H1 (cell line): ENCODE results near the gene CACNA1D. TPM values are rescaled to one million over a fixed set of nuclear protein-coding genes. Genes with fewer than 3 reads are reported as not detected.

Source experiments
- CTCF ChIA-PET: fragments of 300-600 bp; sonication (Branson Sonifier 250); formaldehyde crosslinking; loops from one replicate; lab custom pipeline; 2021; ENCODE audit not compliant: partially characterized antibody; lab: Charles Lee
- POLR2A ChIA-PET: fragments of 300-600 bp; sonication (Branson Sonifier 250); formaldehyde crosslinking; loops from one replicate; lab custom pipeline; 2021; ENCODE audit warnings: inconsistent platforms; ENCODE audit not compliant: partially characterized antibody; lab: Charles Lee
- DNase-seq, 2 experiments: peaks; one replicate each; pipeline versions ENCODE4 v3.0.0 to v3.0.0-alpha.2; 2010 to 2022; ENCODE audit warnings: low spot score in 2 of 2, low read depth in 1 of 2, mixed read lengths in 1 of 2
- FAIRE-seq: peaks from 2 replicates; lab custom pipeline; 2011; peaks lifted over from hg19 to GRCh38; lab: Jason Lieb, UNC
- H2AFZ ChIP-seq: 2 replicates; pipeline ENCODE4 v1.8.1; 2012; ENCODE audit warnings: low read length, inconsistent platforms
- H2AK5ac ChIP-seq: 2 replicates; pipeline ENCODE4 v1.6.1; 2013; ENCODE audit warnings: low read depth, low read length
- H2BK120ac ChIP-seq: replicated peaks from 2 replicates; pipeline ENCODE3; 2013; ENCODE audit warnings: low read depth, low read length, inconsistent platforms
- H2BK12ac ChIP-seq: 2 replicates; pipeline ENCODE4 v1.6.1; 2013; ENCODE audit warnings: low read depth, low read length
- H2BK15ac ChIP-seq: 2 replicates; pipeline ENCODE4 v1.6.1; 2013; ENCODE audit warnings: low read length
- H2BK20ac ChIP-seq: 2 replicates; pipeline ENCODE4 v1.6.1; 2013; ENCODE audit warnings: low read length
- H2BK5ac ChIP-seq: 2 replicates; pipeline ENCODE4 v1.6.1; 2013; ENCODE audit warnings: low read depth, low read length
- H3K14ac ChIP-seq: 2 replicates; pipeline ENCODE4 v1.6.1; 2013; ENCODE audit warnings: inconsistent platforms; ENCODE audit not compliant: insufficient read length
- H3K18ac ChIP-seq: 2 replicates; pipeline ENCODE4 v1.6.1; 2013; ENCODE audit warnings: low read length; ENCODE audit errors: extremely low read depth
- H3K23ac ChIP-seq: 2 replicates; pipeline ENCODE4 v1.6.1; 2013; ENCODE audit warnings: inconsistent platforms; ENCODE audit not compliant: insufficient read length
- H3K23me2 ChIP-seq: 2 replicates; pipeline ENCODE4 v1.6.1; 2013; ENCODE audit warnings: low read depth, low read length
- H3K27ac ChIP-seq: 2 replicates; pipeline ENCODE4 v1.6.1; 2011; ENCODE audit warnings: low read depth, low read length, inconsistent platforms
- H3K27me3 ChIP-seq, 4 experiments: replicated peaks in 1 of 4; 1 replicate in 1 of 4; 2 replicates in 3 of 4; pipeline versions ENCODE4 v1.6.1 to v1.8.1; 2011 to 2013; ENCODE audit warnings: low read length in 3 of 4, mild to moderate bottlenecking in 3 of 4, inconsistent platforms in 2 of 4, mixed read lengths in 2 of 4, moderate library complexity in 1 of 4; ENCODE audit not compliant: control insufficient read depth in 3 of 4, insufficient read depth in 3 of 4; ENCODE audit errors: extremely low read depth in 1 of 4
- H3K36me3 ChIP-seq, 4 experiments: 2 replicates each; pipeline versions ENCODE4 v1.6.1 to v1.8.1; 2011 to 2013; ENCODE audit warnings: mild to moderate bottlenecking in 4 of 4, low read length in 3 of 4, moderate library complexity in 2 of 4, control low read depth in 1 of 4, inconsistent platforms in 1 of 4; ENCODE audit not compliant: insufficient read depth in 4 of 4, control insufficient read depth in 2 of 4
- H3K4ac ChIP-seq: replicated peaks from 2 replicates; pipeline ENCODE3; 2013; ENCODE audit warnings: low read length, low read depth, mixed read lengths, inconsistent platforms; ENCODE audit not compliant: insufficient read length
- H3K4me1 ChIP-seq, 4 experiments: replicated peaks in 1 of 4; 1 replicate in 1 of 4; 2 replicates in 3 of 4; pipeline versions ENCODE4 v1.6.1 to v1.8.1; 2011 to 2013; ENCODE audit warnings: low read length in 3 of 4, inconsistent platforms in 2 of 4, mixed read lengths in 1 of 4; ENCODE audit not compliant: insufficient read depth in 4 of 4, control insufficient read depth in 3 of 4
- H3K4me2 ChIP-seq, 2 experiments: 2 replicates each; pipeline versions ENCODE4 v1.6.1 to v1.8.1; 2011 to 2013; ENCODE audit warnings: low read depth in 2 of 2, low read length in 2 of 2, control low read depth in 1 of 2, inconsistent platforms in 1 of 2, mild to moderate bottlenecking in 1 of 2; ENCODE audit not compliant: insufficient read depth in 1 of 2
- H3K4me3 ChIP-seq, 4 experiments: fragments of 200-600, 300-600 bp in 1 of 4; sonication (generic), shearing (Covaris generic), sonication (Bioruptor Twin) in 1 of 4; 2 replicates each; pipeline versions ENCODE4 v1.5.1 to v1.8.1; 2011 to 2016; ENCODE audit warnings: low read length in 4 of 4, low read depth in 3 of 4, control low read depth in 2 of 4, inconsistent platforms in 2 of 4, mild to moderate bottlenecking in 2 of 4, mixed read lengths in 1 of 4, moderate library complexity in 1 of 4; ENCODE audit not compliant: insufficient read depth in 2 of 4; ENCODE audit errors: extremely low read depth in 1 of 4
- H3K56ac ChIP-seq: replicated peaks from 2 replicates; pipeline ENCODE3; 2013; ENCODE audit warnings: low read depth, mild to moderate bottlenecking, mixed read lengths, low read length, inconsistent platforms; ENCODE audit not compliant: insufficient read length
- H3K79me1 ChIP-seq: 2 replicates; pipeline ENCODE4 v1.6.1; 2013; ENCODE audit warnings: low read depth, low read length, control low read depth
- H3K79me2 ChIP-seq, 2 experiments: 2 replicates each; pipeline versions ENCODE4 v1.6.1 to v1.8.1; 2012 to 2013; ENCODE audit warnings: low read length in 2 of 2, mild to moderate bottlenecking in 2 of 2, inconsistent platforms in 1 of 2; ENCODE audit not compliant: insufficient read depth in 2 of 2, control insufficient read depth in 1 of 2
- H3K9ac ChIP-seq, 4 experiments: replicated peaks in 1 of 4; 1 replicate in 1 of 4; 2 replicates in 3 of 4; pipeline versions ENCODE4 v1.6.1 to v1.8.1; 2011 to 2013; ENCODE audit warnings: low read depth in 3 of 4, low read length in 3 of 4, control low read depth in 2 of 4, mild to moderate bottlenecking in 2 of 4, moderate library complexity in 2 of 4, inconsistent platforms in 1 of 4; ENCODE audit errors: extremely low read depth in 1 of 4
- H3K9me3 ChIP-seq, 2 experiments: 2 replicates each; pipeline versions ENCODE4 v1.6.1 to v1.8.1; 2012 to 2013; ENCODE audit warnings: mild to moderate bottlenecking in 2 of 2, moderate library complexity in 2 of 2, control low read depth in 1 of 2, inconsistent platforms in 1 of 2, low read depth in 1 of 2, low read length in 1 of 2, mixed read lengths in 1 of 2; ENCODE audit not compliant: insufficient read depth in 2 of 2
- H4K20me1 ChIP-seq, 2 experiments: replicated peaks in 1 of 2; 2 replicates each; pipeline versions ENCODE3 to v1.8.1; 2011 to 2013; ENCODE audit warnings: inconsistent platforms in 2 of 2, low read length in 2 of 2, mild to moderate bottlenecking in 1 of 2; ENCODE audit not compliant: insufficient read depth in 2 of 2, control insufficient read depth in 1 of 2
- H4K5ac ChIP-seq: 2 replicates; pipeline ENCODE4 v1.6.1; 2013; ENCODE audit warnings: low read length, low read depth, mixed read lengths, inconsistent platforms; ENCODE audit not compliant: insufficient read length
- H4K8ac ChIP-seq: 2 replicates; pipeline ENCODE4 v1.8.0; 2013; ENCODE audit warnings: mild to moderate bottlenecking, moderate library complexity, low read length, inconsistent platforms; ENCODE audit not compliant: insufficient read depth; ENCODE audit errors: extremely low read depth
- H4K91ac ChIP-seq: replicated peaks from 2 replicates; pipeline ENCODE3; 2013; ENCODE audit warnings: low read length, mixed read lengths, inconsistent platforms; ENCODE audit not compliant: insufficient read length
- CEBPB ChIP-seq: IDR thresholded peaks from 2 replicates; pipeline ENCODE4 v1.6.1; 2012; ENCODE audit warnings: low read depth, low read length
- EZH2 ChIP-seq: fragments of 200-600 bp; sonication (generic); IDR thresholded peaks from 2 replicates; pipeline ENCODE4 v1.7.1; 2012; ENCODE audit warnings: low read depth, mild to moderate bottlenecking, moderate library complexity, low read length, inconsistent platforms; ENCODE audit not compliant: severe bottlenecking
- RNF2 ChIP-seq: fragments of 200-900, 300-1000 bp; sonication (generic); IDR thresholded peaks from 2 replicates; pipeline ENCODE4 v1.7.1; 2016; ENCODE audit warnings: borderline replicate concordance, low read depth, mild to moderate bottlenecking, antibody characterized with exemption, low read length; ENCODE audit not compliant: poor library complexity, severe bottlenecking; ENCODE audit errors: missing control alignments
- WGBS, 2 experiments: shearing (Covaris generic) in 1 of 2; methylation state at CpG; one replicate each; pipeline versions ENCODE4 v1.1.6 to v1.1.7; 2013 to 2015; ENCODE audit warnings: low lambda C conversion rate in 2 of 2, mixed read lengths in 2 of 2, inconsistent platforms in 1 of 2, low coverage in 1 of 2, missing lambda C conversion rate in 1 of 2; ENCODE audit not compliant: insufficient replicate concordance in 2 of 2, insufficient coverage in 1 of 2, insufficient read length in 1 of 2; ENCODE audit errors: extremely low coverage in 1 of 2, missing lambda C conversion rate in 1 of 2; 5-methylcytosine and 5-hydroxymethylcytosine counted together
- polyA plus RNA-seq, 7 experiments: library from polyadenylated mRNA; depleted of rRNA in 3 of 7; stranded (reverse) in 5 of 7; unstranded in 2 of 7; fragments of >200 nt in 5 of 7; fragments of 200-250 nt in 2 of 7; gene quantifications; 1 replicate in 5 of 7; 2 replicates in 1 of 7; 4 replicates in 1 of 7; pipeline versions ENCODE4 v1.2.1 to v1.2.3, GENCODE V29; 2011 to 2013; ENCODE audit warnings: missing spikeins in 2 of 7, mixed read lengths in 2 of 7
- total RNA-seq: library from RNA; stranded (reverse); fragmentation: NEBNext Ultra II Directional; extraction: Animal tissue kit (Norgen Biotek cat#: 25700); gene quantifications from 2 replicates; pipeline ENCODE4 v1.2.1, GENCODE V29; 2021

CACNA1D gene
- total and polyA plus RNA-seq, 2 of the 8 experiments (the other 6 are each of a cell fraction or from before 2014, with no cell fraction given), result 2.0 to 2.9 TPM

GRCh38 chr3:53833700-53834099, 339.3 kb downstream of the CACNA1D start:
- Histone ChIP-seq H2AFZ (no peak overlapping the region), H3K79me2 (no peaks in the 10 kb centered on the region), H3K56ac (no peak overlapping the region), H4K5ac (no peak overlapping the region), H3K27ac (no peak overlapping the region), H3K9me3 (no peaks in the 10 kb centered on the region), H3K18ac (no peak overlapping the region), H2BK20ac (no peak overlapping the region), H3K4ac (no peak overlapping the region), H3K36me3 (no peaks in the 10 kb centered on the region; a peak in 3 of 8 replicates), H2BK12ac (no peak overlapping the region), H3K4me2 (no peak overlapping the region), H3K14ac (no peak overlapping the region), H4K8ac (no peak overlapping the region), H3K23me2 (no peaks in the 10 kb centered on the region), H2AK5ac (no peak overlapping the region), H2BK15ac (no peak overlapping the region), H2BK120ac (no peak overlapping the region), H3K27me3 (no peaks in the 10 kb centered on the region), H3K9ac (no peak overlapping the region), H3K4me3 (no peak overlapping the region), H4K20me1 (peaks cover 0 to 4% of the 10 kb centered on the region in 2 experiments), H3K23ac (no peak overlapping the region), H2BK5ac (no peak overlapping the region; the same call in 1 of the 2 replicates), H4K91ac (no peak overlapping the region), H3K79me1 (no peaks in the 10 kb centered on the region), H3K4me1 (no peaks in the 10 kb centered on the region)
- ChIA-PET CTCF (interaction anchor here (1.1 to 3.7 kb wide), 6 partner anchors 9 to 126 kb away, joined by 3 to 23 read pairs (median 6); no protein-coding TSS in a partner anchor), POLR2A (interaction anchor here (0.9 kb wide), 1 partner anchor 9 kb away, joined by 3 read pairs; no protein-coding TSS in a partner anchor)
- 93% methylated on average over 5 of the region's 5 CpGs; no CpG with 5 or more reads in 1 of the 2 experiments for WGBS, 2 experiments
- TF ChIP-seq RNF2 (no peak), EZH2 (no peak), CEBPB (no peak)
- FAIRE-seq (no peak), DNase-seq (no peak)
